Psoas muscle (tissue), 8 donors: ENCODE results near the gene RHOA. TPM values are rescaled to one million over a fixed set of nuclear protein-coding genes. Genes with fewer than 3 reads are reported as not detected.

Experiments
- ATAC-seq, 4 donors: fragments of 200-7000 bp; cut with Tn5 transposase; one replicate each; pipeline ENCODE4 v1.9.1; 2020; ENCODE audit warnings: moderate library complexity in 3 of 4, mild to moderate bottlenecking in 2 of 4
- DNase-seq, 2 donors: peaks; one replicate each; pipeline ENCODE4 v3.0.0-alpha.2; 2020
- H3K27ac ChIP-seq: fragments of 200-600 bp; one replicate; pipeline ENCODE4 v1.8.0; 2022
- H3K27me3 ChIP-seq, 3 donors: fragments of 200-600 bp in 1 of 3; one replicate each; pipeline versions ENCODE4 v1.6.1 to v1.8.0; 2013 to 2022; ENCODE audit warnings: low read length in 2 of 3, mild to moderate bottlenecking in 2 of 3, moderate library complexity in 1 of 3; ENCODE audit not compliant: insufficient read depth in 3 of 3
- H3K36me3 ChIP-seq, 2 donors: fragments of 200-600 bp in 1 of 2; one replicate each; pipeline versions ENCODE4 v1.6.1 to v1.8.0; 2013 to 2022; ENCODE audit warnings: low read depth in 1 of 2, mild to moderate bottlenecking in 1 of 2, moderate library complexity in 1 of 2; ENCODE audit not compliant: insufficient read depth in 1 of 2
- H3K4me1 ChIP-seq: fragments of 200-600 bp; one replicate; pipeline ENCODE4 v1.8.0; 2022
- H3K4me3 ChIP-seq: fragments of 200-600 bp; one replicate; pipeline ENCODE4 v1.8.0; 2022; ENCODE audit warnings: mild to moderate bottlenecking
- H3K9me3 ChIP-seq: fragments of 200-600 bp; one replicate; pipeline ENCODE4 v1.8.0; 2022
- CTCF ChIP-seq: fragments of 200-600 bp; IDR thresholded peaks from one replicate; pipeline ENCODE4 v1.8.0; 2022; ENCODE audit warnings: antibody characterized with exemption
- WGBS, 3 donors: extraction: QIAGEN DNeasy Blood & Tissue Kit; methylation state at CpG; one replicate each; pipeline versions ENCODE4 v1.1.6 to v1.1.7; 2013; 5-methylcytosine and 5-hydroxymethylcytosine counted together
- intact Hi-C, 2 donors: fragments of 100-400 bp; cut with DNase I; formaldehyde crosslinking; loops; one replicate each; pipeline versions ENCODE4 v1.11.0 to v1.14.2; 2022
- polyA plus RNA-seq, 3 donors: library from polyadenylated mRNA; stranded (reverse); fragments of 200-250 nt; gene quantifications; one replicate each; pipeline ENCODE4 v1.2.3, GENCODE V29; 2013
- total RNA-seq, 4 donors: library from RNA; stranded (reverse); fragmentation: NEBNext Ultra II Directional in 2 of 4; extraction: Animal tissue kit (Norgen Biotek cat#: 25700) in 2 of 4; gene quantifications; one replicate each; pipeline versions ENCODE4 v1.2.1 to v1.2.4, GENCODE V29; 2021 to 2023
- donor health status: healthy with polysubstance abuse.
- donor health status: DM: no; HTN: no; CAD: no; lungs with moderate emphysema.
- donor health status: Bipolar disorder and iron deficiency.
- donor health status: healthy.
- donor health status: DM: yes; HTN: yes; CAD: no.
- donor health status: DM: no; HTN: no; CAD: no.
- donor health status: DM: no; HTN: no; CAD: no.
- donor health status: DM: yes; HTN: yes; CAD: no.

RHOA gene
- total and polyA plus RNA-seq, 7 donors = 179 to 341 (median 281) TPM

- H3K36me3 ChIP-seq = no peaks in the 10 kb centered on the region
- H3K4me1 ChIP-seq = peaks cover 15% of the 10 kb centered on the region
- ATAC-seq = peak; percentile 35 to 56 (median 49)
- intact Hi-C loops = no loop called here
- peak in 1 of 2 donors; percentile 68 for DNase-seq
- peak overlapping the region; percentile 42 for H3K27ac ChIP-seq
- TF ChIP-seq CTCF = no peak
- WGBS, 3 donors = 8 to 19% (median 14%) methylated on average over 3 of the region's 3 CpGs
- no peak overlapping the region for H3K4me3 ChIP-seq
- H3K9me3 ChIP-seq = no peaks in the 10 kb centered on the region
- no peaks in the 10 kb centered on the region for H3K27me3 ChIP-seq
Measured at GRCh38 chr3:49454898-49455681, 43.3 kb upstream of the RHOA start.

- 39 to 57% (median 40%) methylated on average over 2 of the region's 2 CpGs for WGBS, 3 donors
- Histone ChIP-seq H3K27me3 (no peaks in the 10 kb centered on the region), H3K4me3 (no peak overlapping the region), H3K27ac (peak overlapping the region; percentile 42), H3K4me1 (peaks cover 15% of the 10 kb centered on the region), H3K9me3 (no peaks in the 10 kb centered on the region), H3K36me3 (no peaks in the 10 kb centered on the region)
- peak in 1 of 2 donors; percentile 65 for DNase-seq
- ATAC-seq = peak; percentile 80 to 90 (median 85)
- peak; percentile 35 for TF ChIP-seq CTCF
- intact Hi-C loops = no loop called here
Measured at GRCh38 chr3:49454458-49454857, 42.7 kb upstream of the RHOA start.

GRCh38 chr3:49453621-49454020, 41.8 kb upstream of the RHOA start:
- intact Hi-C loops = no loop called here

GRCh38 chr3:49445391-49445790, 33.6 kb upstream of the RHOA start:
- H3K4me3 ChIP-seq = no peak overlapping the region
- ATAC-seq = no peak
- intact Hi-C loops = loop anchor here (5.0 kb wide), 3 partner anchors 83 to 273 kb away; partner anchors contain the start of gene KLHDC8B (in 2 of the 2)
- H3K4me1 ChIP-seq = peaks cover 10% of the 10 kb centered on the region
- TF ChIP-seq CTCF = no peak
- no peak overlapping the region for H3K27ac ChIP-seq
- H3K36me3 ChIP-seq = no peaks in the 10 kb centered on the region
- H3K27me3 ChIP-seq = no peaks in the 10 kb centered on the region
- H3K9me3 ChIP-seq = no peaks in the 10 kb centered on the region
- DNase-seq = no peak
- whole genome bisulfite sequencing, 3 donors = 97 to 98% (median 97%) methylated on average over 5 of the region's 5 CpGs

More at GRCh38 chr3:49453621-49454020, 41.8 kb upstream of the RHOA start:
- ATAC-seq (no peak), DNase-seq (no peak)
- no peak for TF ChIP-seq CTCF
- 66 to 79% (median 73%) methylated on average over 4 of the region's 4 CpGs for WGBS, 3 donors
- peaks cover 15% of the 10 kb centered on the region for H3K4me1 ChIP-seq
- H3K4me3 ChIP-seq = no peak overlapping the region
- no peak overlapping the region for H3K27ac ChIP-seq
- no peaks in the 10 kb centered on the region for H3K9me3 ChIP-seq
- no peaks in the 10 kb centered on the region for H3K36me3 ChIP-seq
- no peaks in the 10 kb centered on the region for H3K27me3 ChIP-seq
